Stimulated activated CD4-positive, alpha-beta T cell treated with anti-CD3 and anti-CD28 coated beads, Interleukin-15, amount 100 ng/mL, for 48 hours (primary cell): ENCODE measurements around the gene TCL1B.
"Not testable (repeated sequence)": the region's sequence is repeated elsewhere in the genome, so short reads cannot be mapped to it uniquely, and the experiment has no call there.

Source experiments
- DNase-seq, 2 donors: peaks; one replicate each; pipeline ENCODE4 v3.0.0-alpha.2; 2020; ENCODE audit warnings: low read depth in 2 of 2

The TCL1B gene

GRCh38 chr14:95703341-95703740 lies 17.1 kb downstream of the TCL1B start:
- no peak for DNase-seq

- no peak for DNase-seq
Observed at GRCh38 chr14:95703805-95704204, 17.6 kb downstream of the TCL1B start.

GRCh38 chr14:95705518-95705917 lies 19.3 kb downstream of the TCL1B start:
- no peak for DNase-seq

- no peak for DNase-seq
Observed at GRCh38 chr14:95707327-95707726, 21.1 kb downstream of the TCL1B start.

- no peak for DNase-seq
Observed at GRCh38 chr14:95710106-95710505, 23.9 kb downstream of the TCL1B start.

GRCh38 chr14:95711476-95712176 lies 25.4 kb downstream of the TCL1B start:
- no peak for DNase-seq

GRCh38 chr14:95712398-95712797 lies 26.2 kb downstream of the TCL1B start:
- DNase-seq = no peak

GRCh38 chr14:95713596-95714371 lies 27.6 kb downstream of the TCL1B start, which contains the start of gene TCL1A:
TSS of gene TCL1A (minus strand) at chr14:95714125. CDS start at chr14:95714066, 59 bp downstream.
- no peak for DNase-seq

GRCh38 chr14:95722525-95723190 lies 36.4 kb downstream of the TCL1B start:
- no peak for DNase-seq

GRCh38 chr14:95725685-95726336 lies 39.6 kb downstream of the TCL1B start:
- DNase-seq = no peak

- no peak for DNase-seq
Observed at GRCh38 chr14:95727056-95727700, 41.0 kb downstream of the TCL1B start.

- not testable (repeated sequence) for DNase-seq
Observed at GRCh38 chr14:95729402-95730028, 43.3 kb downstream of the TCL1B start.

GRCh38 chr14:95730126-95730525 lies 43.9 kb downstream of the TCL1B start:
- DNase-seq = no peak

GRCh38 chr14:95733212-95733611 lies 47.0 kb downstream of the TCL1B start:
- DNase-seq = no peak

GRCh38 chr14:95739356-95739755 lies 53.1 kb downstream of the TCL1B start:
- DNase-seq = no peak

- DNase-seq = no peak
Observed at GRCh38 chr14:95741038-95741490, 54.8 kb downstream of the TCL1B start.

- DNase-seq = no peak
Observed at GRCh38 chr14:95741781-95742180, 55.6 kb downstream of the TCL1B start.
